Endodermal cell (in vitro differentiated cells): ENCODE results near the gene KCNJ12. TPM values are rescaled to one million over a fixed set of nuclear protein-coding genes. Genes with fewer than 3 reads are reported as not detected.
"Not testable (repeated sequence)": the region's sequence is repeated elsewhere in the genome, so short reads cannot be mapped to it uniquely, and the experiment has no call there.

Experiments
- DNase-seq: peaks from one replicate; pipeline ENCODE4 v3.0.0-alpha.2; 2017
- H3K27ac ChIP-seq: 2 replicates; pipeline ENCODE4 v1.5.1; 2013; ENCODE audit warnings: mild to moderate bottlenecking, low read depth, low read length, moderate library complexity
- H3K27me3 ChIP-seq: 2 replicates; pipeline ENCODE4 v1.6.1; 2013; ENCODE audit warnings: mild to moderate bottlenecking, low read length, moderate library complexity; ENCODE audit not compliant: insufficient read depth, control insufficient read depth, poor library complexity, severe bottlenecking
- H3K36me3 ChIP-seq: 2 replicates; pipeline ENCODE4 v1.7.0; 2013; ENCODE audit warnings: mild to moderate bottlenecking, low read length, moderate library complexity; ENCODE audit not compliant: control insufficient read depth, insufficient read depth
- H3K4me1 ChIP-seq: one replicate; pipeline ENCODE4 v1.7.0; 2013; ENCODE audit warnings: low read length; ENCODE audit not compliant: control insufficient read depth, insufficient read depth
- H3K4me3 ChIP-seq: 2 replicates; pipeline ENCODE4 v1.5.1; 2013; ENCODE audit warnings: mild to moderate bottlenecking, low read length, moderate library complexity
- H3K9ac ChIP-seq: 2 replicates; pipeline ENCODE4 v1.6.1; 2013; ENCODE audit warnings: mild to moderate bottlenecking, low read length, moderate library complexity; ENCODE audit not compliant: poor library complexity, severe bottlenecking; ENCODE audit errors: extremely low read depth
- H3K9me3 ChIP-seq: 2 replicates; pipeline ENCODE4 v1.6.1; 2013; ENCODE audit warnings: mild to moderate bottlenecking, low read length, moderate library complexity; ENCODE audit not compliant: control insufficient read depth
- H3K27ac Mint-ChIP-seq: 2 replicates; pipeline ENCODE4 v1.8.0; 2020; ENCODE audit warnings: mixed read lengths
- H3K27me3 Mint-ChIP-seq: 2 replicates; pipeline ENCODE4 v1.8.0; 2021; ENCODE audit warnings: mild to moderate bottlenecking, mixed read lengths; ENCODE audit not compliant: insufficient read depth
- H3K36me3 Mint-ChIP-seq: 2 replicates; pipeline ENCODE4 v1.8.0; 2020; ENCODE audit warnings: low read depth, mixed read lengths
- H3K4me1 Mint-ChIP-seq: 2 replicates; pipeline ENCODE4 v1.8.0; 2020; ENCODE audit warnings: mixed read lengths
- H3K4me3 Mint-ChIP-seq: 2 replicates; pipeline ENCODE4 v1.8.0; 2020; ENCODE audit warnings: mild to moderate bottlenecking, moderate library complexity, mixed read lengths
- H3K9me3 Mint-ChIP-seq: 2 replicates; pipeline ENCODE4 v1.8.0; 2020; ENCODE audit warnings: mild to moderate bottlenecking, mixed read lengths
- CTCF ChIP-seq: fragments of 200-600 bp; sonication (generic); conservative IDR thresholded peaks from 2 replicates; pipeline ENCODE4 v1.5.0; 2021; ENCODE audit warnings: antibody characterized with exemption, mild to moderate bottlenecking
- WGBS, 2 experiments: methylation state at CpG; one replicate each; pipeline versions ENCODE4 v1.1.5 to v1.1.7; 2013; ENCODE audit warnings: missing lambda C conversion rate in 2 of 2, mixed read lengths in 1 of 2; ENCODE audit not compliant: insufficient coverage in 1 of 2, insufficient read length in 1 of 2; 5-methylcytosine and 5-hydroxymethylcytosine counted together
- total RNA-seq, 2 donors: library from RNA; stranded (reverse); fragmentation: NEBNext Ultra II Directional in 1 of 2; extraction: Animal tissue kit (Norgen Biotek cat#: 25700) in 1 of 2; gene quantifications; 2 replicates in 1 of 2; 3 replicates in 1 of 2; pipeline ENCODE4 v1.2.1, GENCODE V29; 2021

The KCNJ12 gene
- total RNA-seq, 2 donors from 2014 or later, result 2.3 to 2.6 TPM

GRCh38 chr17:21422311-21423189, 46.4 kb downstream of the KCNJ12 start:
- peak; percentile 48 for DNase-seq
- WGBS, 2 experiments, result 90% methylated on average over 9 of the region's 14 CpGs; no CpG with 5 or more reads in 1 of the 2 experiments

DNA sequence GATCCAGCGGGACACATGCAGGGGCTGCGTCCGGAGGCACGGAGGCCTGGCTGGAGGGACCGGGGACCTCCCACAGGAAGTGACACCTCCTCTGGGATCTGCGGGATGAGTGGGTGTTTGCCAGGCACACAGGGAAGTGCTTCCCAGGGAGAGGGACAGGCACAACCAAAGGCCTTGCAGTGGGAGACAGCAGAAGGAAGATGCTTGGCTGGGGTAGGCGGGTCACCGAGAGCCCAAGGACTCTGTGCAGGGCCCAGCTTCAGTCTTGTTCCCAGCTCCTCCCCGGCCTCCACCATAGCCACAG, 47.0 kb downstream of the KCNJ12 start:
- DNase-seq, result peak; percentile 47
- H3K36me3 ChIP-seq, H3K4me1 ChIP-seq, H3K9ac ChIP-seq, H3K9me3 Mint-ChIP-seq, H3K27me3 Mint-ChIP-seq, H3K4me3 ChIP-seq, H3K9me3 ChIP-seq, H3K27me3 ChIP-seq, H3K36me3 Mint-ChIP-seq, H3K27ac ChIP-seq, H3K4me1 Mint-ChIP-seq, H3K27ac Mint-ChIP-seq, H3K4me3 Mint-ChIP-seq: not testable (repeated sequence)
- WGBS, 2 experiments, result 90 to 97% methylated on average over 6 to 9 of the region's 9 CpGs

More at GRCh38 chr17:21422311-21423189, 46.4 kb downstream of the KCNJ12 start:
- H3K27ac ChIP-seq, H3K4me3 Mint-ChIP-seq, H3K9me3 Mint-ChIP-seq, H3K4me3 ChIP-seq, H3K9me3 ChIP-seq, H3K4me1 Mint-ChIP-seq, H3K27ac Mint-ChIP-seq, H3K4me1 ChIP-seq, H3K36me3 Mint-ChIP-seq, H3K27me3 Mint-ChIP-seq, H3K27me3 ChIP-seq, H3K9ac ChIP-seq, H3K36me3 ChIP-seq: not testable (repeated sequence)

GRCh38 chr17:21424697-21425096, 48.5 kb downstream of the KCNJ12 start:
- not testable (repeated sequence) for H3K4me1 Mint-ChIP-seq, H3K9ac ChIP-seq, H3K27me3 Mint-ChIP-seq, H3K4me3 ChIP-seq, H3K36me3 Mint-ChIP-seq, H3K36me3 ChIP-seq, H3K4me1 ChIP-seq, H3K9me3 ChIP-seq, H3K27ac Mint-ChIP-seq, H3K27me3 ChIP-seq, H3K9me3 Mint-ChIP-seq, H3K4me3 Mint-ChIP-seq, H3K27ac ChIP-seq
- peak; percentile 33 for DNase-seq
- 90 to 93% methylated on average over 3 to 7 of the region's 7 CpGs for WGBS, 2 experiments

GRCh38 chr17:21425321-21425720, 49.2 kb downstream of the KCNJ12 start:
- Mint-ChIP-seq H3K27me3 (peaks cover 2% of the 10 kb centered on the region), H3K36me3 (no peaks in the 10 kb centered on the region), H3K27ac (no peak overlapping the region), H3K9me3 (peaks cover 10% of the 10 kb centered on the region), H3K4me3 (no peak overlapping the region), H3K4me1 (peaks cover 2% of the 10 kb centered on the region)
- Histone ChIP-seq H3K36me3 (no peaks in the 10 kb centered on the region), H3K9ac (no peak overlapping the region), H3K9me3 (no peaks in the 10 kb centered on the region), H3K4me1 (no peaks in the 10 kb centered on the region), H3K4me3 (no peak overlapping the region), H3K27me3 (no peaks in the 10 kb centered on the region), H3K27ac (no peak overlapping the region)
- DNase-seq, result peak; percentile 38
- 93 to 96% methylated on average over 8 to 9 of the region's 10 CpGs for WGBS, 2 experiments
- no peak for TF ChIP-seq CTCF
